Skin of body (tissue), 2 donors: Measurements from ENCODE around the gene CLIP1. TPM values are rescaled to one million over a fixed set of nuclear protein-coding genes. Genes with fewer than 3 reads are reported as not detected.
"Not testable (repeated sequence)": the region's sequence is repeated elsewhere in the genome, so short reads cannot be mapped to it uniquely, and the experiment has no call there.

Experiments
- DNase-seq: peaks from one replicate; lab custom pipeline; 2025; lab: John Stamatoyannopoulos, UW
- total RNA-seq: library from RNA; depleted of rRNA; stranded (reverse); fragments of >200 nt; gene quantifications from one replicate; pipeline ENCODE4 v1.2.3, GENCODE V29; 2014

The CLIP1 gene
- total RNA-seq, 1 donor from 2014 or later: 90.0 TPM

- DNase-seq: no peak
Observed at GRCh38 chr12:122312926-122313325, 109.5 kb downstream of the CLIP1 start.

- no peak for DNase-seq
Observed at GRCh38 chr12:122311696-122312095, 110.8 kb downstream of the CLIP1 start.

- peak; percentile 16 for DNase-seq
Observed at GRCh38 chr12:122310626-122311333, 111.7 kb downstream of the CLIP1 start.

- DNase-seq: no peak
Observed at GRCh38 chr12:122309564-122310121, 112.8 kb downstream of the CLIP1 start.

- no peak for DNase-seq
Observed at GRCh38 chr12:122308811-122309210, 113.7 kb downstream of the CLIP1 start.

- no peak for DNase-seq
Observed at GRCh38 chr12:122306407-122306806, 116.1 kb downstream of the CLIP1 start.

- DNase-seq: no peak
Observed at GRCh38 chr12:122304924-122305323, 117.5 kb downstream of the CLIP1 start.

GRCh38 chr12:122303068-122303467 is 119.4 kb downstream of the CLIP1 start:
- DNase-seq: no peak

GRCh38 chr12:122298071-122298748 is 124.3 kb downstream of the CLIP1 start:
- no peak for DNase-seq

- DNase-seq: no peak
Observed at GRCh38 chr12:122297494-122297893, 125.0 kb downstream of the CLIP1 start.

- DNase-seq: no peak
Observed at GRCh38 chr12:122295877-122296276, 126.6 kb downstream of the CLIP1 start.

- no peak for DNase-seq
Observed at GRCh38 chr12:122293081-122293480, 129.4 kb downstream of the CLIP1 start.

GRCh38 chr12:122291431-122291830 is 131.0 kb downstream of the CLIP1 start:
- DNase-seq: no peak

GRCh38 chr12:122283680-122284079 is 138.8 kb downstream of the CLIP1 start:
- no peak for DNase-seq

GRCh38 chr12:122282061-122282460 is 140.4 kb downstream of the CLIP1 start:
- DNase-seq: no peak

- no peak for DNase-seq
Observed at GRCh38 chr12:122276242-122276641, 146.2 kb downstream of the CLIP1 start.

GRCh38 chr12:122275459-122275858 is 147.0 kb downstream of the CLIP1 start:
- DNase-seq: no peak

- DNase-seq: peak; percentile 96
Observed at GRCh38 chr12:122266230-122266901, 156.1 kb downstream of the CLIP1 start, which contains the start of gene VPS33A. TSS of gene VPS33A (minus strand) at chr12:122266494. CDS start at chr12:122266408, 86 bp downstream.

GRCh38 chr12:122265886-122266229 is 156.6 kb downstream of the CLIP1 start:
- DNase-seq: peak; percentile 1

- DNase-seq: no peak
Observed at GRCh38 chr12:122265476-122265875, 157.0 kb downstream of the CLIP1 start.

GRCh38 chr12:122260735-122261134 is 161.7 kb downstream of the CLIP1 start:
- DNase-seq: not testable (repeated sequence)

GRCh38 chr12:122258939-122259338 is 163.5 kb downstream of the CLIP1 start:
- not testable (repeated sequence) for DNase-seq
